Mucosa of descending colon (tissue), 3 donors: ENCODE measurements around the gene MARCKSL1. TPM values are rescaled to one million over a fixed set of nuclear protein-coding genes. Genes with fewer than 3 reads are reported as not detected.

Experiments used
- ATAC-seq: fragments of 200-7000 bp; cut with Tn5 transposase; one replicate; pipeline ENCODE4 v1.9.1; 2020; ENCODE audit warnings: mild to moderate bottlenecking, moderate library complexity
- DNase-seq, 3 donors: peaks; one replicate each; pipeline ENCODE4 v3.0.0-alpha.2; 2020
- H3K36me3 ChIP-seq: fragments of 200-600 bp; one replicate; pipeline ENCODE4 v1.8.0; 2021; ENCODE audit warnings: low read depth, mild to moderate bottlenecking
- H3K4me1 ChIP-seq: fragments of 200-600 bp; one replicate; pipeline ENCODE4 v1.8.0; 2021; ENCODE audit warnings: low read depth, mild to moderate bottlenecking
- H3K4me3 ChIP-seq: fragments of 200-600 bp; one replicate; pipeline ENCODE4 v1.8.0; 2021; ENCODE audit warnings: mild to moderate bottlenecking
- H3K9me3 ChIP-seq: fragments of 200-600 bp; one replicate; pipeline ENCODE4 v1.8.0; 2021; ENCODE audit warnings: mild to moderate bottlenecking
- CTCF ChIP-seq: fragments of 200-600 bp; IDR thresholded peaks from one replicate; pipeline ENCODE4 v1.8.0; 2022; ENCODE audit warnings: antibody characterized with exemption, mild to moderate bottlenecking
- intact Hi-C, 2 donors: fragments of 100-400 bp; cut with DNase I in 1 of 2; cut with micrococcal nuclease in 1 of 2; formaldehyde crosslinking; loops; one replicate each; pipeline versions ENCODE4 v1.11.0 to v1.11.1; 2022; cut with DNase I, micrococcal nuclease
- total RNA-seq, 3 donors: library from RNA; stranded (reverse); fragmentation: NEBNext Ultra II Directional in 2 of 3; extraction: Animal tissue kit (Norgen Biotek cat#: 25700) in 2 of 3; gene quantifications; one replicate each; pipeline versions ENCODE4 v1.2.1 to v1.2.4, GENCODE V29; 2021 to 2023
- donor health status: DM: no; HTN: no; CAD: no; lungs with moderate emphysema.
- donor health status: DM: no; HTN: no; CAD: no.
- donor health status: DM: no; HTN: yes; CAD: no.

MARCKSL1 gene
- total RNA-seq, 3 donors from 2014 or later, result 37.0 to 149 (median 140) TPM

DNA sequence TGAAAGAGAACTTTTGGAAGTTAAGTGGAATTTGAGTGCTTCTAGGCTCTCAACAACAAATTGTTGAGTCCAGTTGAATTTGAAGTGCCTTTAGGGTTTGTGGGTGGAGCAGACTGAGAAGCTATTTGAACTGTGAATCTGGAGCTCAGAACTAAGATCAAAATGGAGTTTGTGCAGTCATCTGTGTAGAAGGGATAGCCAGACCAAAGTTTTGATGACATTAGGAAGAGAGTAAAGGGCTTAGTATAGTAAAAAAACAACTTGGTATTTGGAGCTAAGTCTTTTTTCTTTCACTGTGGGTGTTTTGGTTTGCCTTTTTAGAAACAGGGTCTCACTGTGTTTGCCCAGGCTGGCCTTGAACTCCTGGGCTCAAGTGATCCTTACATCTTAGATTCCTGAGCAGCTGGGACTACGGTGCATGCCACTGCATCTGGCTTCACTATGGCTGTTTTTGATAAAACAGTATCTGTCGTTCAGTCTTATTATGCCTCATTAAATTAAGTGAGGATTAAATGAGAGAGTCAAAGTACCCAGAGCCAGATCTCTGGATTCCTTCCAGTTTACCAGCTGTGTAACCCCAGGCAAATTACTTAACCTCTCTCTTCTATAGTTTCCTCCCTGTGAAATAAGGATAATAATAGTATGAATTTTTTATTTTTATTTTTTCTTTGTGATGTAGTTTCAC, 24.2 kb downstream of the MARCKSL1 start:
- no peak overlapping the region for H3K4me3 ChIP-seq
- ATAC-seq, result no peak
- DNase-seq, result no peak
- H3K4me1 ChIP-seq, result peaks cover 31% of the 10 kb centered on the region
- TF ChIP-seq CTCF, result no peak
- intact Hi-C loops, result no loop called here
- no peaks in the 10 kb centered on the region for H3K9me3 ChIP-seq
- no peaks in the 10 kb centered on the region for H3K36me3 ChIP-seq

DNA sequence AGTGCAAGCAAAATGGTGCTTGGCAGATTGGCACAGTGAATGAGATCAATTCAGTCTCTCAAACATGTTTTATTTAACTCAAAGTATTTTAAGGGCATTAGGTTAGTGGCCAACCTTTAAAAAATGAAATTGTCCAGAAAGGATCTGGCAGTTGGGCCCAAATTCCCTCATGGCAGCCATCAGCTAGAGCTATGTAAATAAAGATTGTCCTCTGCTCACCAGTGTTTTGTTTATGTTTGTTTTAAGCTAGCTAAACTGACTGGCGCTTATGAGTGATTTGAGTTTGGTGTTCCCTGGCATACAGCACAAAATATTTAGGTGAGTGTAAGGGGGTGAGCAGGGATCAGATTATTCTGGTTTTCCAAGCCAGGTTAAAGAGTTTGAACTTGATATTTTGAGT, 26.1 kb downstream of the MARCKSL1 start:
- ATAC-seq, result no peak
- Histone ChIP-seq H3K9me3 (no peaks in the 10 kb centered on the region), H3K4me1 (peaks cover 35% of the 10 kb centered on the region), H3K4me3 (no peak overlapping the region), H3K36me3 (no peaks in the 10 kb centered on the region)
- no peak for DNase-seq
- intact Hi-C loops, result no loop called here
- no peak for TF ChIP-seq CTCF

DNA sequence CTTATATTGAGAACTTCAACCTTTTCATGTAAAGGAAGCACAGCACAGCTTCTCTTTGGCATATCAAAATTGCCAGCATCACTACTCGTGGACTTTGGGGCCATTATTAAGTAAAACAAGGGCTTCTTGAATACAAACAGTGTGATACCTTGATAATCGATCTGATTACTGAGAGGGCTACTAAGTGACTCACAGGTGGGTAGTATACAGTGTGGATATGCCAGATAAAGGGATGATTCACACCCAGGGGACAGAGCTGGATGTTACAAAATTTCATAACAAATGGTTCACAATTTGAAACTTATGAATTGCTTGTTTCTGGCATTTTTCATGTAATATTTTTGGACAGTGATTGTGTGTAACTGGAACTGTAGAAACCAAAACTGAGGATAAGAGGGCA, 28.7 kb downstream of the MARCKSL1 start:
- no peak for DNase-seq
- Histone ChIP-seq H3K9me3 (no peaks in the 10 kb centered on the region), H3K4me3 (no peak overlapping the region), H3K4me1 (peaks cover 35% of the 10 kb centered on the region), H3K36me3 (peaks cover 10% of the 10 kb centered on the region)
- no peak for ATAC-seq
- intact Hi-C loops, result no loop called here
- no peak for TF ChIP-seq CTCF

DNA sequence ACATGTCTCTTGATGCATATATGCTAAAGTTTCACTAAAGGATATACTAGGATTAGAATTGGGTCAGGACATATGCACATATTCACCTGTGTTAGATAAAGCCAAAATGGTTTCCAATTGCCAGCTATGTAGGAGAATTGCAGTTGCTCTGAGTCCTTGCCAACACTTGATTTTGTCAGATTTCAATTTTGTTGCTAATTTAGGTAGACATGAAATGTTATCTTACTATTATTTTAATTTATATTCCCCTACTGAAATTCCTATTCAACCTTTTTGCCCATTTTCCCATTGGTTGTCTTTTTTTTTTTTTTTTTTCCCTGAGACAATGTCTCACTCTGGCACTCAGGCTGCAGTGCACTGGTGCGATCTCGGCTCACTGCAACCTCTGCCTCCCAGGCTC, 30.7 kb downstream of the MARCKSL1 start:
- H3K36me3 ChIP-seq, result peaks cover 10% of the 10 kb centered on the region
- H3K9me3 ChIP-seq, result no peaks in the 10 kb centered on the region
- DNase-seq, result no peak
- intact Hi-C loops, result no loop called here
- ATAC-seq, result no peak
- no peak overlapping the region for H3K4me3 ChIP-seq
- TF ChIP-seq CTCF, result no peak
- peaks cover 32% of the 10 kb centered on the region for H3K4me1 ChIP-seq

- no peak for TF ChIP-seq CTCF
- H3K4me1 ChIP-seq, result peaks cover 20% of the 10 kb centered on the region
- H3K9me3 ChIP-seq, result no peaks in the 10 kb centered on the region
- ATAC-seq, result no peak
- H3K4me3 ChIP-seq, result no peak overlapping the region
- intact Hi-C loops, result no loop called here
- no peak for DNase-seq
- peaks cover 10% of the 10 kb centered on the region for H3K36me3 ChIP-seq
Observed at GRCh38 chr1:32303997-32304622, 31.9 kb downstream of the MARCKSL1 start.
